D341Med (cell line): ENCODE measurements around the gene CNOT10.
"Not testable (repeated sequence)": the region's sequence is repeated elsewhere in the genome, so short reads cannot be mapped to it uniquely, and the experiment has no call there.

ENCODE experiments used
- DNase-seq: peaks from one replicate; pipeline ENCODE4 v3.0.0; 2012; ENCODE audit warnings: low spot score

Gene CNOT10

GRCh38 chr3:32684800-32685542, at the start of gene CNOT10:
Gene CNOT10, plus strand, starts transcription at chr3:32685188. Its CDS starts 273 bp downstream, at chr3:32685461.
- peak; percentile 98 for DNase-seq

- no peak for DNase-seq
Measured at GRCh38 chr3:32640939-32641338, 44.0 kb upstream of the CNOT10 start.

GRCh38 chr3:32641356-32641755, 43.6 kb upstream of the CNOT10 start:
- DNase-seq, result no peak

GRCh38 chr3:32643354-32643753, 41.6 kb upstream of the CNOT10 start:
- DNase-seq, result peak; percentile 28

- no peak for DNase-seq
Measured at GRCh38 chr3:32643816-32644215, 41.2 kb upstream of the CNOT10 start.

- no peak for DNase-seq
Measured at GRCh38 chr3:32644380-32644779, 40.6 kb upstream of the CNOT10 start.

- DNase-seq, result no peak
Measured at GRCh38 chr3:32646761-32647160, 38.2 kb upstream of the CNOT10 start.

GRCh38 chr3:32652337-32653100, 32.5 kb upstream of the CNOT10 start:
- DNase-seq, result not testable (repeated sequence)

- no peak for DNase-seq
Measured at GRCh38 chr3:32655167-32655566, 29.8 kb upstream of the CNOT10 start.

GRCh38 chr3:32660634-32661033, 24.4 kb upstream of the CNOT10 start:
- DNase-seq, result no peak

- no peak for DNase-seq
Measured at GRCh38 chr3:32662647-32663046, 22.3 kb upstream of the CNOT10 start.

- peak; percentile 45 for DNase-seq
Measured at GRCh38 chr3:32664630-32665075, 20.3 kb upstream of the CNOT10 start.

- DNase-seq, result no peak
Measured at GRCh38 chr3:32667072-32667582, 17.9 kb upstream of the CNOT10 start.

- DNase-seq, result not testable (repeated sequence)
Measured at GRCh38 chr3:32669226-32669625, 15.8 kb upstream of the CNOT10 start.

- DNase-seq, result not testable (repeated sequence)
Measured at GRCh38 chr3:32673730-32674129, 11.3 kb upstream of the CNOT10 start.

- DNase-seq, result no peak
Measured at GRCh38 chr3:32675164-32675563, 9.8 kb upstream of the CNOT10 start.

GRCh38 chr3:32675650-32676049, 9.3 kb upstream of the CNOT10 start:
- no peak for DNase-seq

- DNase-seq, result no peak
Measured at GRCh38 chr3:32681811-32682210, 3.2 kb upstream of the CNOT10 start.

- DNase-seq, result no peak
Measured at GRCh38 chr3:32684029-32684799, 774 bp upstream of the CNOT10 start.

- DNase-seq, result no peak
Measured at GRCh38 chr3:32685543-32686185, 676 bp downstream of the CNOT10 start.

- no peak for DNase-seq
Measured at GRCh38 chr3:32686713-32687112, 1.7 kb downstream of the CNOT10 start.

- DNase-seq, result no peak
Measured at GRCh38 chr3:32691847-32692246, 6.9 kb downstream of the CNOT10 start.
